Skin of body (tissue), 2 donors: Measurements from ENCODE around the gene THSD4. TPM values are rescaled to one million over a fixed set of nuclear protein-coding genes. Genes with fewer than 3 reads are reported as not detected.
"Not testable (repeated sequence)": the region's sequence is repeated elsewhere in the genome, so short reads cannot be mapped to it uniquely, and the experiment has no call there.

Source experiments
- DNase-seq: peaks from one replicate; lab custom pipeline; 2025; lab: John Stamatoyannopoulos, UW
- total RNA-seq: library from RNA; depleted of rRNA; stranded (reverse); fragments of >200 nt; gene quantifications from one replicate; pipeline ENCODE4 v1.2.3, GENCODE V29; 2014

THSD4 gene
- total RNA-seq, 1 donor from 2014 or later: 24.3 TPM

DNA sequence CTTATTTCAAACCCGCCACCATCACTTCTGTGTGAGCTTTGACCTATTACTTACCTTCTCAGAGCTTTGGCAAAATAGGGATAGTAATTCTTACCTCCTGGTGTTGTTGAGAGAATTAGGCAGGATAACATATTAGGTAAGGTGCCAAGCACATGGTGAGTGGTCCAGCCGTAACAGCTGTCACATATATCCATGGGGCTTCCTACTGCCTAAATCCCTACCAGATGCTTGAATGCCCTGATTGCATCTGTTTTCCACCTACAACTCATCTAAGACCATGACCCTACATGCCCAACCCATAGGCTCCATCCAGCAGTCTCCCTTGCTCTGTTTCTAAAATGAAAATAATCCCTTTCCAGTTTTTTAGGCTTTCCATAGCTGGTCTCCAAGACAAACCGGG lies 532.8 kb downstream of the THSD4 start:
- DNase-seq: no peak

- no peak for DNase-seq
These were observed 534.6 kb downstream of the THSD4 start for GRCh38 chr15:71649894-71650293.

DNA sequence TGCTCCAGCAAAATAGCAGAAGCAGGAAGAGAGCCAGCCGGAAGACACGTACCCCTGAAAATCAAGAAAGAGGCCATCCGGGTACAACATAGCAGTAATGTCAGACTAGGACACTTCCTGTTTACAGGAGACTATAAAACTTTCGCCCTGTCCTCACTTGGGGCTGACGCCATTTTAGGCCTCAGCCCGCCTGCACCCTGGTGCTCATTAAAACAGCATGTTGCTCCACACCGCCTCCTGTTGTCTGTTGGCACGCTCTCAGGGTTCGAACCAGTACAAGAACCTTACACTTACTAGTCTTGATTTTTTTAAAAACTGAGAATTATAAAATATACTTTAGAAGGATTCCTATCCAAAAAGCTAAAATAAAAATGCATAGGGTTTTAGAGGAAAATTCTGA lies 535.3 kb downstream of the THSD4 start:
- no peak for DNase-seq

GRCh38 chr15:71651750-71652186 lies 536.5 kb downstream of the THSD4 start:
- DNase-seq: peak; percentile 31

DNA sequence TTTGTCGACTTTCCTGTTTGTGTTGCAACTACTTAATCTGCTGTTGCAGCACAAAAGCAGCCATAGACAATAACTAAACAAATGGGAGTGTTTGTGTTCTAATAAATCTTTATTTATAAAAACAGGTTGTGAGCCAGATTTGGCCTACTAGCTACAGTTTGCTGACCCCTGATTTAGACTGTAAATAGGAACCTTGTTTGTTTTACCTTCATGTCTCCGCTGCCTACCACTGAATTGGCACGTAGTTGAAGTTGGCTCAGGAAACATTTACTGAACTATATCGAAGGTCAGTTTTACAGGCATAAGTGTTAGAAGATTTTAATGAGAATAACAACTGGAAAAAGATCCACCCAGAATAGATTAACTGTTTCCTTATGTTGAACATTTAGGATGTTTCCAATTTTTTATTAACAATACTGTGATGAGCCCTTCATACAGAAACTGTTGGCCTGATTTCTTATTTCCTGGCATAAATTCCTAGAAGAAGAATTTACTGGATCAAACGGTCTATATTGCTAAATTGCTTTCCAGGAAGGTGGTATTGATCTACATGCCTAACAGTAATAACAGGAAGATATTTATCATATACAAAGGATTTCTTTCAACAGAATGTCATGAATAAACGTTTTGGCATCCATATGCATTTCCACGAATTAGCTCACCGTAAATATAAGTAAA lies 538.9 kb downstream of the THSD4 start:
- peak; percentile 70 for DNase-seq

- DNase-seq: peak; percentile 64
These were observed 539.5 kb downstream of the THSD4 start for GRCh38 chr15:71654720-71655174.

- no peak for DNase-seq
These were observed 541.2 kb downstream of the THSD4 start for GRCh38 chr15:71656425-71656824.

- no peak for DNase-seq
These were observed 541.9 kb downstream of the THSD4 start for GRCh38 chr15:71657141-71657540.

DNA sequence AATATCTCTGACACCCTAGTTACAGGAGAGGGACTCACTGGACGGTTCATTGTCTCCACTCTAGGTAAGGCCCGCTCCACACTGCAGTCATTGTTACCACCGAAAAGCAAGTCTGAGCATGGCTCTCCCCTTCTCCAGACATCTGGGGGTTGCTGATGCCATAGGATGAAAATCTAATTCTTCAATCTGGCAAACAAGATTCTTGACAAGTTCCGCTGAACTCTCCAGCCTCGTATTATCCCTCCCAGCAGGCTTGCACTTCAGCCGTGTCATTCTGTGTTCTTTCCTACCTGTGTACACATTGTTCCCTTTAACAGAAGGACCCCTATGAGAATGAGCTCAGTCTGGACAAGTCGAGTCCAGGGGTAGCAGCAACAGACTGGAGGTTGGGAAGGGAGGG lies 542.8 kb downstream of the THSD4 start:
- no peak for DNase-seq

DNA sequence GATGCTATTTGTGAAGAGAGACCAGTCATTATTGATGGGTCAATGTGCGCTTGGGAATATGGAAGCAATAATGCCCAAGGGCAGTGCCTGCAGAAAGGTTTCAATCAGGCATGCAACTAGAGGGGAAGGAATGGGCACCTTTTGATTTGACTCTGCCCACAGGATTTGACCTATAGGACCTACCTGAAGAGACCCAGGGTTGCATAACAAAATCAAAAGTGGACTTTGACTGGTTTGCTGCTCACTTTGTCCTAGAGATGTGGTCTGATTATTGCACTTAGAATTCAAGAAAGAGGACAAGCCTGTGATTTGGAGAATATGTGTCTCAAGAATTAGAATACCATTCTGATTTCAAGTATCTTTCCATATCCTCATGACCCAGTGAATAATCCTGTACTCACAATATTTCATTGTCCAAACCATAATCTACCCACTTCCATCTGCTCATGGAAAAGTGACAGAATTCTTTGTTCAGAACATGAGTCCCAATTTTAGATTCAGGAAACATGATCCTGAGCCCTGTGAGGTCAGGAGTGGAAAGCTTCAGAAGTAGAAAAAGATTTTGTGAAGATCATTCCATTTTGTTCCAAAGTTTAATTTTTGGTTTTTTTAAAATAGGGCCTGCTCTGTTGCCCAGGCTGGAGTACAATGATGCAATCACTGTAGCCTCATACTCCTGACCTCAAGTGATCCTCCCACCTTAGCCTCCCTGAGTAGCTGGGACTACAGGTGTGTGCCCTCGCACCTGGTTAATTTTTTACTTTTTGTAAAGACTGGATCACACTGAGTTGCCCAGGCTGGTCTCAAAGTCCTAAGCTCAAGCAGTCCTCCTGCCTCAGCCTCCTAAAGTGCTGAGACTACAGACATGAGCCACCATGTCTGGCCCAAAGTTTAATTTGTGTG lies 543.8 kb downstream of the THSD4 start:
- no peak for DNase-seq

GRCh38 chr15:71659730-71660067 lies 544.4 kb downstream of the THSD4 start:
- DNase-seq: no peak

DNA sequence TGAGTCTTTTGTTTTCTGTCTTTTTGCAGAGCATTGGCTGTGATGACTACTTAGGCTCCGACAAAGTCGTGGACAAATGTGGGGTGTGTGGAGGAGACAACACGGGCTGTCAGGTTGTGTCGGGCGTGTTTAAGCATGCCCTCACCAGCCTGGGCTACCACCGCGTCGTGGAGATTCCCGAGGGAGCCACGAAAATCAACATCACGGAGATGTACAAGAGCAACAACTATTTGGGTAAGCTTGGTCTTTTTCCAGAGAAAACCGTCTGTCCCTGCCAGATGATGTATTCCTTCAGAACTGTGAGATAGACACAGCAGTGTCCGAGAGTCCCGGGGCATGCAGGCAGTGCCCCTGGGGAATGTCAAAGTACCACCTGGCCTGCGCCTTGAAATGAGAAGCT lies 545.2 kb downstream of the THSD4 start:
- DNase-seq: no peak

DNA sequence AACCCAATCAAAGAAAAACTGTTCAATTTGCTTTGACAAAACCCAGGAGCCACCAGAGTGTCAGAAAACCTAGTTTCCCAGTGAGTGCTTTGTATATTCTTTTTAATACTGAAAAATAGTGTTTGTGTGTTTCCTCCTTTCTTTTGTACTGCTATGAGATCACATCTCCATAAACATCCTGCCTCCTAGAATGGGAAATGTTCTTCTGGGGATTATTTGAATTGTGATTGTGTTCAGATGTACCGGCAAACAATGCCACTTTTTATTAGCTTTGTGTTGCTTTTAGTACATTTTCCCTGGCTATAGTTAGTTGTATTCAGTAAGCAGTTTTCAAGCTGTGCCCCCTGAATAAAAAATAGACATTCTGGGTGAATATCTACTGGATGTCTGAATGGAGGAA lies 547.0 kb downstream of the THSD4 start:
- DNase-seq: no peak

DNA sequence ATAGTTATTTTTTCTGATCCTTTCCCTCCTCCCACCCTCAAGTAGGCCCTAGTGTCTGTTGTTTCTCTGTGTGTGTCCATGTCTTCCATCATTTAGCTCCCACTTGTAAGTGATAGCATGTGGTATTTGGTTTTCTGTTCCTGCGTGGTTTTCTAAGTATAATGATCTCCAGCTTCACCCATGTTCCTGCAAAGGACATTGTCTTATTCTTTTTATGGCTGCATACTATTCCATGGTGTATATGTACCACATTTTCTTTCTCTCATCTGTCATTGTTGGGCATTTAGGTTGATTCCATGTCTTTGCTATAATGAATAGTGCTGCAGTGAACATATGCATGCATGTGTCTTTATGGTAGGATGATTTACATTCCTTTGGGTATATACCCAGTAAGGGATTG lies 549.4 kb downstream of the THSD4 start:
- no peak for DNase-seq

DNA sequence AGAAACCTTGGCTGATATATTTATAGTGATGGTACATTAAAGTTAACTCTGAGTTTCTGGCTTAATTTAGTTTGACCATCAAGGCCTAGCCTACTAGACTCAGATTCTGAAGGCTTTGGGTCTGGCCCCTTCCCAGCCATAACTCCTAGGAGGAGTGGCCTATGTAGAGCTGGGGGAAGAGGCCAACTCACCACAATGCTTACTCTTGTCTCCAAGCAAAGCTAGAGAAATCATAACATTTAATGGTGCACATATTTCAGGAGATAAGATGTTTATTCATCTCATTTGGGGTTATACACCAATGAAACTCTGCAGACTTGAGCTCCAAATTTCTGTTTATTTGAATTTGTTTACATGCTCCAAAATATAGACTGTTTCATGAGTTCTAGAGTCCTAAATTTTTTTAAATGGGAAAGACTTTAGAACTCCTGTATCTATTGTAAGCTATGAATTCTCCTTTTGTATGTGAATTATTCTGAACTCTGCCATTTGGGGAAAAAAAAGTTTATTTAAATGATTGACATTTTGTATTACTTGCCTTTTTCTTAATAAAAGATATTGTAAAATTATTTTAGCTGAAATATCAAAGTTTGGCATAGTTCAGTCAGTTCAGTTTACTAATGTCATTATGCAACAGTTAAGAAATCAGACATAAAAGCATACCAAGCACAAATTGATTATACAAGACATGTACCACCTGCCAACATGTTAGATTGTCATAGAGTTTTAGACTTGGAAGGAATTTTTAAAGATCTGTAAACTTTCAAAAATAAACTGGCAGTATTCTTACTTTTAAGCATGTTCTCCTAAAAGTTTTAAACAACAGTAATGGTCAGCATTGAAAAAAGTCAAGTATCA lies 551.7 kb downstream of the THSD4 start:
- no peak for DNase-seq

DNA sequence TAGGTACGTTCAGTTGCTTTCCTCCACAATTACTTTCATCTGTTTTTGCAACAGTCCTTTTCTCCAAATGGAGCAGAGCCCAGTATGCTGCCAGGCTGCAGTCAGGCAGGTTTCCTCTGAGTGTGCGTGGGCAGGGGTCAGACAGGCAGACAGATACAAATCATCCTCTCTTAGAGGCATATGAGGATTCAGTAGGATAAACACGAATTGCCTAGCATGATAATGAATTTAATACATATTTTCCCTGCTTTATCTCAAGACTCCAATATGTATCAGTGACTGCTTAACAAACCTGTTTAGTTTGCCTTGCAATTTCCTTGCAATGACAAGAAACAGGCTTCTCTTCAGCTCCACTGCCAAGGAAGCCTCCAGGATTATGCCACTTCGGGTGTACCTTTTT lies 554.4 kb downstream of the THSD4 start:
- no peak for DNase-seq

- not testable (repeated sequence) for DNase-seq
These were observed 555.0 kb downstream of the THSD4 start for GRCh38 chr15:71670222-71670621.

- no peak for DNase-seq
These were observed 559.1 kb downstream of the THSD4 start for GRCh38 chr15:71674354-71674753.

- DNase-seq: no peak
These were observed 562.1 kb downstream of the THSD4 start for GRCh38 chr15:71677352-71677751.

DNA sequence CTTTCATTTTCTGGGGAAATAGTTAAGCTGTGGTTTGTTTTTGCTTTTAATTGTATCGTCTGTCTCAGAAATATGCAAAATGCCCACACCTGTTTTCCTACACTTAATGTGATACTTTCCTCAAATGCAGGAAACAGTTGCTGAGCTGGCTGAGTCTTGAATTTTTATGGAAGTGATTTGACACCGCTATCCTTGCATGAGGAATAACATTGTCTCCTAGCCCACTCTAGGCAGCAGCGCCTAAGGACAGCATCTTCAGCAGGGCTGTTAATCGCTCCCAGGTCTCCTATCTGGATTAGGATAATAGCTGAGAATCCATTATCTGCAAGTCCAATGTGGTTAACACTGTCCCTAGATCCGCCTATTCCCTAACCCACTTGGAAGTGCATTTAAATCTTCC lies 562.5 kb downstream of the THSD4 start:
- DNase-seq: no peak

DNA sequence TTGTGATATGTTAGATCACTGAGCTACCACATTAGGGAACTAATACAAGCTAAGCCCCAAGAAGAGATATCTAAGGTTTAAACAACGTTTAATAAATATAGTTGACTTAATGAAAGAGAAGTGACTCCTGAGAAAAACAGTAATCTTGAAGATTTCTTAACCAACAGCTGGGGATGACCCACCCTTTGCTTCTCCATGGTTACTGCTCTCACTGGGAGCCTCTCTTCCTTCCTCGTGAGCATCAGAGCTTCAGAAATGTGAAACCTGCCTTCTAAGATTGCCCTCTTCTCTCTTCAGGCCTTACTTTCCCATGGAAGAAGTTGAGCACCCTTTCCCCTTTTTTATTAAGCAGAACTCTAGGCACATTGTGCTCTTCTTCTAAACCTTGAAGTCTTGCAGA lies 562.9 kb downstream of the THSD4 start:
- DNase-seq: no peak

GRCh38 chr15:71678605-71679004 lies 563.3 kb downstream of the THSD4 start:
- DNase-seq: no peak
